GM23338 (cell line): ENCODE measurements around the gene JAG2. TPM values are rescaled to one million over a fixed set of nuclear protein-coding genes. Genes with fewer than 3 reads are reported as not detected.
"Not testable (repeated sequence)": the region's sequence is repeated elsewhere in the genome, so short reads cannot be mapped to it uniquely, and the experiment has no call there.

ENCODE experiments used
- ATAC-seq: fragments of 200-7000 bp; cut with Tn5 transposase; 3 replicates; pipeline ENCODE4 v1.9.1; 2020
- DNase-seq: peaks from one replicate; pipeline ENCODE4 v3.0.0-alpha.2; 2015; ENCODE audit warnings: low spot score
- H2AFZ ChIP-seq: fragments of 200-600 bp; sonication (generic); 2 replicates; pipeline ENCODE4 v1.8.0; 2016; ENCODE audit warnings: antibody characterized with exemption, mild to moderate bottlenecking, moderate library complexity
- H3F3A ChIP-seq: fragments of 200-600 bp; sonication (generic); replicated peaks from 2 replicates; pipeline ENCODE4 v1.8.0; 2017; ENCODE audit warnings: antibody characterized with exemption, mixed run types, low read depth
- H3K27ac ChIP-seq: fragments of 200-600 bp; sonication (generic); 2 replicates; pipeline ENCODE4 v1.6.1; 2016; ENCODE audit warnings: low read depth
- H3K27me3 ChIP-seq: fragments of 200-600 bp; sonication (generic); 2 replicates; pipeline ENCODE4 v1.8.0; 2016; ENCODE audit warnings: mild to moderate bottlenecking, mixed run types, moderate library complexity; ENCODE audit not compliant: insufficient read depth
- H3K36me3 ChIP-seq: fragments of 200-600 bp; sonication (generic); 2 replicates; pipeline ENCODE4 v1.8.0; 2016; ENCODE audit warnings: mild to moderate bottlenecking; ENCODE audit not compliant: insufficient read depth
- H3K4me1 ChIP-seq: fragments of 200-600 bp; sonication (generic); 2 replicates; pipeline ENCODE4 v1.8.0; 2016; ENCODE audit warnings: mild to moderate bottlenecking, moderate library complexity; ENCODE audit not compliant: insufficient read depth
- H3K4me2 ChIP-seq: fragments of 200-600 bp; sonication (generic); 2 replicates; pipeline ENCODE4 v1.7.1; 2017; ENCODE audit warnings: mixed run types
- H3K4me3 ChIP-seq: fragments of 200-600 bp; sonication (generic); 2 replicates; pipeline ENCODE4 v1.6.1; 2016; ENCODE audit warnings: mixed run types
- H3K79me2 ChIP-seq: fragments of 200-600 bp; sonication (generic); replicated peaks from 2 replicates; pipeline ENCODE4 v1.8.0; 2017; ENCODE audit warnings: mild to moderate bottlenecking; ENCODE audit not compliant: insufficient read depth
- H3K9me2 ChIP-seq: fragments of 200-600 bp; sonication (generic); 2 replicates; pipeline ENCODE4 v1.8.0; 2017; ENCODE audit not compliant: insufficient read depth
- H4K20me1 ChIP-seq: fragments of 200-600 bp; sonication (generic); replicated peaks from 2 replicates; pipeline ENCODE4 v1.8.0; 2017; ENCODE audit warnings: mild to moderate bottlenecking; ENCODE audit not compliant: insufficient read depth
- H3K27ac Mint-ChIP-seq: 2 replicates; pipeline ENCODE4 v1.8.0; 2020; ENCODE audit warnings: inconsistent platforms, mild to moderate bottlenecking, moderate library complexity, mixed read lengths
- H3K27me3 Mint-ChIP-seq: 3 replicates; pipeline ENCODE4 v1.8.0; 2022; ENCODE audit warnings: low read depth, mild to moderate bottlenecking, moderate library complexity, mixed read lengths, inconsistent platforms; ENCODE audit not compliant: insufficient read depth, poor library complexity
- H3K36me3 Mint-ChIP-seq: 3 replicates; pipeline ENCODE4 v1.8.0; 2021; ENCODE audit warnings: low read depth, mild to moderate bottlenecking, inconsistent platforms, moderate library complexity, mixed read lengths
- H3K4me1 Mint-ChIP-seq: 3 replicates; pipeline ENCODE4 v1.8.0; 2020; ENCODE audit warnings: mild to moderate bottlenecking, inconsistent platforms, mixed read lengths
- H3K4me3 Mint-ChIP-seq: 3 replicates; pipeline ENCODE4 v1.8.0; 2021; ENCODE audit warnings: moderate library complexity, mild to moderate bottlenecking, inconsistent platforms, mixed read lengths
- H3K9me3 Mint-ChIP-seq: 3 replicates; pipeline ENCODE4 v1.8.0; 2020; ENCODE audit warnings: moderate library complexity, mild to moderate bottlenecking, inconsistent platforms, mixed read lengths
- CREB1 ChIP-seq: fragments of 250-450 bp; sonication (Bioruptor Pico); IDR thresholded peaks from 2 replicates; pipeline ENCODE4 v1.5.0; 2020; ENCODE audit warnings: low read depth, mild to moderate bottlenecking, moderate library complexity
- EZH2 ChIP-seq: fragments of 200-600 bp; sonication (generic); IDR thresholded peaks from one replicate; pipeline ENCODE4 v1.8.0; 2017; ENCODE audit warnings: antibody characterized with exemption, mild to moderate bottlenecking, low read depth; ENCODE audit not compliant: unreplicated experiment
- EZH2phosphoT487 ChIP-seq: fragments of 200-600 bp; sonication (generic); IDR thresholded peaks from one replicate; pipeline ENCODE4 v1.8.1; 2018; ENCODE audit warnings: antibody characterized with exemption; ENCODE audit not compliant: unreplicated experiment
- JUNB ChIP-seq: IDR thresholded peaks from one replicate; pipeline ENCODE4 v1.6.1; 2016; ENCODE audit warnings: antibody characterized with exemption; ENCODE audit not compliant: unreplicated experiment
- NANOG ChIP-seq: IDR thresholded peaks from 2 replicates; pipeline ENCODE4 v1.6.1; 2016; ENCODE audit warnings: antibody characterized with exemption, borderline replicate concordance
- POLR2AphosphoS5 ChIP-seq: IDR thresholded peaks from 2 replicates; pipeline ENCODE4 v1.6.1; 2016; ENCODE audit warnings: antibody characterized with exemption, low read depth
- STAT1 ChIP-seq: IDR thresholded peaks from one replicate; pipeline ENCODE4 v1.6.1; 2016; ENCODE audit warnings: antibody characterized with exemption; ENCODE audit not compliant: unreplicated experiment
- ZNF331 ChIP-seq: fragments of 250-450 bp; sonication (Bioruptor Pico); IDR thresholded peaks from 2 replicates; pipeline ENCODE4 v1.5.0; 2020; ENCODE audit warnings: low read depth, mild to moderate bottlenecking, moderate library complexity
- ZNF462 ChIP-seq: fragments of 250-450 bp; sonication (Bioruptor Pico); IDR thresholded peaks from 2 replicates; pipeline ENCODE4 v1.5.0; 2020; ENCODE audit warnings: mild to moderate bottlenecking, moderate library complexity
- polyA plus RNA-seq: library from polyadenylated mRNA; unstranded; fragments of >200 nt; fragmentation: Nextera tagmentation; extraction: Ambion mirVana; gene quantifications from 2 replicates; pipeline ENCODE4 v1.2.1, GENCODE V29; 2016
- total RNA-seq: library from RNA; depleted of rRNA; stranded (reverse); fragments of >200 nt; shearing (Covaris generic); gene quantifications from 2 replicates; pipeline ENCODE4 v1.2.3, GENCODE V29; 2014
- TF ChIP-seq, protein P1 (sequence below): IDR thresholded peaks from one replicate; pipeline ENCODE4 v1.6.1; 2018; ENCODE audit warnings: antibody characterized with exemption; ENCODE audit not compliant: unreplicated experiment

JAG2 gene
- total and polyA plus RNA-seq, 2 experiments from 2014 or later = 1.9 to 10.3 TPM

GRCh38 chr14:105116451-105117256 lies 51.9 kb downstream of the JAG2 start (continued):
- TF ChIP-seq ZNF462 (CRISPR knock-in tag) (no peak), STAT1 (no peak), JUNB (no peak)

- H3K27ac Mint-ChIP-seq, H3K27me3 ChIP-seq, H3K36me3 ChIP-seq, H3K4me2 ChIP-seq, H2AFZ ChIP-seq, H3K27me3 Mint-ChIP-seq, ATAC-seq, H3K4me1 ChIP-seq, H3K4me3 Mint-ChIP-seq, H3K4me1 Mint-ChIP-seq, H3K79me2 ChIP-seq, H3K36me3 Mint-ChIP-seq, H3F3A ChIP-seq, H3K4me3 ChIP-seq, H4K20me1 ChIP-seq, H3K27ac ChIP-seq, DNase-seq, H3K9me2 ChIP-seq: not testable (repeated sequence)
- H3K9me3 Mint-ChIP-seq = peaks cover 11% of the 10 kb centered on the region; the same call in 2 of the 3 replicates
Measured at GRCh38 chr14:105109243-105109642, 59.3 kb downstream of the JAG2 start.

- no peak for DNase-seq
- H3K27me3 ChIP-seq = no peaks in the 10 kb centered on the region
- TF ChIP-seq CREB1 (CRISPR knock-in tag) (no peak), STAT1 (no peak), NANOG (no peak), POLR2AphosphoS5 (no peak), EZH2phosphoT487 (no peak), JUNB (no peak), ZNF331 (CRISPR knock-in tag) (no peak), EZH2 (no peak)
- TF ChIP-seq, protein P1, sequence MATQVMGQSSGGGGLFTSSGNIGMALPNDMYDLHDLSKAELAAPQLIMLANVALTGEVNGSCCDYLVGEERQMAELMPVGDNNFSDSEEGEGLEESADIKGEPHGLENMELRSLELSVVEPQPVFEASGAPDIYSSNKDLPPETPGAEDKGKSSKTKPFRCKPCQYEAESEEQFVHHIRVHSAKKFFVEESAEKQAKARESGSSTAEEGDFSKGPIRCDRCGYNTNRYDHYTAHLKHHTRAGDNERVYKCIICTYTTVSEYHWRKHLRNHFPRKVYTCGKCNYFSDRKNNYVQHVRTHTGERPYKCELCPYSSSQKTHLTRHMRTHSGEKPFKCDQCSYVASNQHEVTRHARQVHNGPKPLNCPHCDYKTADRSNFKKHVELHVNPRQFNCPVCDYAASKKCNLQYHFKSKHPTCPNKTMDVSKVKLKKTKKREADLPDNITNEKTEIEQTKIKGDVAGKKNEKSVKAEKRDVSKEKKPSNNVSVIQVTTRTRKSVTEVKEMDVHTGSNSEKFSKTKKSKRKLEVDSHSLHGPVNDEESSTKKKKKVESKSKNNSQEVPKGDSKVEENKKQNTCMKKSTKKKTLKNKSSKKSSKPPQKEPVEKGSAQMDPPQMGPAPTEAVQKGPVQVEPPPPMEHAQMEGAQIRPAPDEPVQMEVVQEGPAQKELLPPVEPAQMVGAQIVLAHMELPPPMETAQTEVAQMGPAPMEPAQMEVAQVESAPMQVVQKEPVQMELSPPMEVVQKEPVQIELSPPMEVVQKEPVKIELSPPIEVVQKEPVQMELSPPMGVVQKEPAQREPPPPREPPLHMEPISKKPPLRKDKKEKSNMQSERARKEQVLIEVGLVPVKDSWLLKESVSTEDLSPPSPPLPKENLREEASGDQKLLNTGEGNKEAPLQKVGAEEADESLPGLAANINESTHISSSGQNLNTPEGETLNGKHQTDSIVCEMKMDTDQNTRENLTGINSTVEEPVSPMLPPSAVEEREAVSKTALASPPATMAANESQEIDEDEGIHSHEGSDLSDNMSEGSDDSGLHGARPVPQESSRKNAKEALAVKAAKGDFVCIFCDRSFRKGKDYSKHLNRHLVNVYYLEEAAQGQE = no peak
Measured at GRCh38 chr14:105108516-105108864, 60.1 kb downstream of the JAG2 start.

More at GRCh38 chr14:105108516-105108864, 60.1 kb downstream of the JAG2 start:
- Mint-ChIP-seq H3K27me3 (no peaks in the 10 kb centered on the region), H3K27ac (no peak overlapping the region), H3K4me3 (no peak overlapping the region), H3K4me1 (no peaks in the 10 kb centered on the region), H3K9me3 (peaks cover 11% of the 10 kb centered on the region; the same call in 2 of the 3 replicates), H3K36me3 (no peaks in the 10 kb centered on the region; the same call in 2 of the 3 replicates)
- Histone ChIP-seq H2AFZ (no peak overlapping the region), H3F3A (no peaks in the 10 kb centered on the region), H3K27ac (no peak overlapping the region), H4K20me1 (no peaks in the 10 kb centered on the region), H3K4me3 (no peak overlapping the region), H3K4me1 (no peaks in the 10 kb centered on the region), H3K4me2 (no peak overlapping the region), H3K36me3 (no peaks in the 10 kb centered on the region), H3K79me2 (no peaks in the 10 kb centered on the region), H3K9me2 (no peaks in the 10 kb centered on the region)
- no peak for ATAC-seq
